ENCODE results near the gene SERPINB2.

GRCh38 chr18:63848159-63848558 is 39.3 kb upstream of the SERPINB2 start:
- TF ChIP-seq FOXP2 (optimal IDR thresholded peaks at IDR 0.05; ENCODE audit: control extremely low read depth, extremely low read length, insufficient read depth) (no peak), EZH2 (IDR thresholded peaks at IDR 0.05) (no peak), POLR2AphosphoS5 (IDR thresholded peaks at IDR 0.05; ENCODE audit: borderline replicate concordance, low read depth, low read length) (no peak; the same call in 1 of the 2 replicates)

All from SK-N-MC (cell line).